ENCODE measurements around the gene DNTT. TPM values are rescaled to one million over a fixed set of nuclear protein-coding genes. Genes with fewer than 3 reads are reported as not detected.

The DNTT gene
- total and polyA plus RNA-seq, 7 donors, result 0.01 TPM; not detected in 6

DNA sequence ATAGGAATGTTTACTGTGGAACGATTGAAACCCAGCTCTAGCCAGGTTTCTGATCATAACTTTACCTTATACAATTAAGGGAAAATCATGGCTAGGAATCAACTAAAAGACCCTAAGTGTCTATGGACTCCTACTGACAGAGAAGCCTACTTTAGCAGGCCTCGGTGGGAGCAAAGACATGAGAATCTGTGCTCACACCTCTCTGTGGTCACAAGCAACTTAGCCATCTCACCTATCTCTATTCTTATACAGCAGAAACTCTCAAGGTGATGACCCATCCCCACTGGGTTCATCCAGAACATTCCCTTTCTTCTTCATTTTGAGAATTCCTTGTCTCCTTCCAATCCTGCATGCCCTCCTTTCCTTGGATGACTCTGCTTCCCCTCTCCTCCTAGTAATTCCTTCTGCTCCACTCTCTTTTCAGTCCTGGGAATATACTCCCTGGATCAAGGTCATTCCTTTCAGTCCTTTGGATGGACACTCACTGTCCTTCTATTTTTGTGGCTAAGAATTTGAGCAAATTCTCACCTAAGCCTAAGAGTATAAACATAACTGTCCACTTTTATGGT lies 35.8 kb upstream of the DNTT start:
- Histone ChIP-seq H3K4me3 (no peak overlapping the region), H3K4me1 (peaks cover 7% of the 10 kb centered on the region), H3K36me3 (ENCODE audit: insufficient read depth in 1 of 2, low read depth in 1 of 2) (no peaks in the 10 kb centered on the region), H3K27me3 (ENCODE audit: insufficient read depth in 3 of 3, low read length in 2 of 3) (no peaks in the 10 kb centered on the region), H3K27ac (no peak overlapping the region), H3K9me3 (no peaks in the 10 kb centered on the region)
- TF ChIP-seq, protein P1, sequence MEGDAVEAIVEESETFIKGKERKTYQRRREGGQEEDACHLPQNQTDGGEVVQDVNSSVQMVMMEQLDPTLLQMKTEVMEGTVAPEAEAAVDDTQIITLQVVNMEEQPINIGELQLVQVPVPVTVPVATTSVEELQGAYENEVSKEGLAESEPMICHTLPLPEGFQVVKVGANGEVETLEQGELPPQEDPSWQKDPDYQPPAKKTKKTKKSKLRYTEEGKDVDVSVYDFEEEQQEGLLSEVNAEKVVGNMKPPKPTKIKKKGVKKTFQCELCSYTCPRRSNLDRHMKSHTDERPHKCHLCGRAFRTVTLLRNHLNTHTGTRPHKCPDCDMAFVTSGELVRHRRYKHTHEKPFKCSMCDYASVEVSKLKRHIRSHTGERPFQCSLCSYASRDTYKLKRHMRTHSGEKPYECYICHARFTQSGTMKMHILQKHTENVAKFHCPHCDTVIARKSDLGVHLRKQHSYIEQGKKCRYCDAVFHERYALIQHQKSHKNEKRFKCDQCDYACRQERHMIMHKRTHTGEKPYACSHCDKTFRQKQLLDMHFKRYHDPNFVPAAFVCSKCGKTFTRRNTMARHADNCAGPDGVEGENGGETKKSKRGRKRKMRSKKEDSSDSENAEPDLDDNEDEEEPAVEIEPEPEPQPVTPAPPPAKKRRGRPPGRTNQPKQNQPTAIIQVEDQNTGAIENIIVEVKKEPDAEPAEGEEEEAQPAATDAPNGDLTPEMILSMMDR (IDR thresholded peaks at IDR 0.05), result no peak
- DNase-seq (no peak), ATAC-seq (no peak)
- intact Hi-C loops (cut with DNase I), result no loop called here
- 89 to 93% (median 91%) methylated on average over 2 of the region's 2 CpGs for WGBS, 3 donors

DNA sequence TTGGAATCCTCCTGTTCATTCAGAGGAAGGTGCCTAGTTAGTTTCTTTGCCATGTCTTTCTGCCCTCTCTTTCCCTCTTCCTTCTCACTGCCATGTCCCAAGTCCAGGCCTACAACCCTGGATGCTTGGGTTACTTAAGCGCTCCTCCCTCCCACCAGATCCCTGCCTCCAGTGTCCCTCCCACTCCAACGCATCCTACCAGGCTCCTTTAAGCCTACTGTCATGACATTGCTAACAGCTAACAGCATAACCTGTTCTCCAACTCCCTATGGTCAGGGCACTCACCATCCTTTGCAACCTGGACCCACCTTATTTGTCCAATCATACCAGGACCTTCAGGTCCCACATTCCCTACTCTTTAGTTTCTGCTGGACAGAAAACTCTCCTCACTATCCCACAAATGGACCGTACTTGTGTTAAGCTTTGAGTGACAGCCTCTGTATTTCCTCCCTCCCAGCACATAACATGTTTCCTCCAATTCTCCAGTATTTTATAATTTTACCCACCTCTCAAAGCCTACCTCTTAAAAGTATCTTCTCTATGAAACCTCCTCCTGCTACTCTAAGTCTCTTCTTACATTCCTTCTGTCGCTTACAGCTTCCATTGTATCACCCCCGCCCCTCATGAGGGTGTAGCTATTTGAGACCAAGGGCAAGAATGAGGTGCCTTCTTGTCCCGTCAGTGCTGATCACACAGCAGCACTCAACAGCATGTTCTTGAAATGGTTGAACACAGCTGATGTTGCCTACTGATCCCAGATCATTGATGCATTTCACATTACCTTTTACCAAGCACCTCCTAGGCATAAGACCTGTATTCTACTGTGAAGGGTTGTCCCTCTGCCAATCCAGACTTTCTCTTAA lies 34.6 kb upstream of the DNTT start:
- H3K4me1 ChIP-seq, result peaks cover 7% of the 10 kb centered on the region
- TF ChIP-seq, protein P1 (IDR thresholded peaks at IDR 0.05), result no peak
- no peaks in the 10 kb centered on the region for H3K9me3 ChIP-seq
- intact Hi-C loops (cut with DNase I), result no loop called here
- H3K27me3 ChIP-seq (ENCODE audit: insufficient read depth in 3 of 3, low read length in 2 of 3), result no peaks in the 10 kb centered on the region
- WGBS, 3 donors, result 82 to 92% (median 90%) methylated on average over 6 of the region's 6 CpGs
- no peaks in the 10 kb centered on the region for H3K36me3 ChIP-seq (ENCODE audit: insufficient read depth in 1 of 2, low read depth in 1 of 2)
- peak overlapping the region; percentile 41 for H3K4me3 ChIP-seq
- ATAC-seq (no peak), DNase-seq (no peak)
- H3K27ac ChIP-seq, result no peak overlapping the region

DNA sequence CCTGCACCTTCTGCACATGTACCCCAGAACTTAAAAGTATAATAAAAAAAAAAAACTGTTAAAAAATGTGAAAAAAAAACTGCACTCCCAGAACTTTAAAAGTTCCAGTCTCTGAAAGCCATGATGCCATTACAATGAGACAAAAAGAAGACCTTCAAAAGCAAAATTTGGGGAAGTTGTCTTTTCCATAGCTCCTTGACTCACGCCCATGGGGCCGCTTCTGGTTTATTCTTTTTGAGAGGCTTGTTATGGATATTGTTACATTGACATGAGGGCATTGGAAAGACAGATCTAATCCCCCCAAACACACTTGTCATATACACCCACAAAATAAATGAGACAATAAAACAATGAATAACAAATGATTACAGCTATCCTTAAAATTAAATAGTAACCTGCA lies 33.7 kb upstream of the DNTT start:
- intact Hi-C loops (cut with DNase I), result no loop called here
- Histone ChIP-seq H3K36me3 (ENCODE audit: insufficient read depth in 1 of 2, low read depth in 1 of 2) (no peaks in the 10 kb centered on the region), H3K4me3 (peak overlapping the region; percentile 41), H3K27ac (peak overlapping the region; percentile 60), H3K27me3 (ENCODE audit: insufficient read depth in 3 of 3, low read length in 2 of 3) (no peaks in the 10 kb centered on the region), H3K4me1 (peaks cover 7% of the 10 kb centered on the region), H3K9me3 (no peaks in the 10 kb centered on the region)
- DNase-seq (no peak), ATAC-seq (no peak)
- WGBS, 3 donors, result 94 to 96% (median 95%) methylated on average over 2 of the region's 2 CpGs
- TF ChIP-seq, protein P1 (IDR thresholded peaks at IDR 0.05), result no peak

DNA sequence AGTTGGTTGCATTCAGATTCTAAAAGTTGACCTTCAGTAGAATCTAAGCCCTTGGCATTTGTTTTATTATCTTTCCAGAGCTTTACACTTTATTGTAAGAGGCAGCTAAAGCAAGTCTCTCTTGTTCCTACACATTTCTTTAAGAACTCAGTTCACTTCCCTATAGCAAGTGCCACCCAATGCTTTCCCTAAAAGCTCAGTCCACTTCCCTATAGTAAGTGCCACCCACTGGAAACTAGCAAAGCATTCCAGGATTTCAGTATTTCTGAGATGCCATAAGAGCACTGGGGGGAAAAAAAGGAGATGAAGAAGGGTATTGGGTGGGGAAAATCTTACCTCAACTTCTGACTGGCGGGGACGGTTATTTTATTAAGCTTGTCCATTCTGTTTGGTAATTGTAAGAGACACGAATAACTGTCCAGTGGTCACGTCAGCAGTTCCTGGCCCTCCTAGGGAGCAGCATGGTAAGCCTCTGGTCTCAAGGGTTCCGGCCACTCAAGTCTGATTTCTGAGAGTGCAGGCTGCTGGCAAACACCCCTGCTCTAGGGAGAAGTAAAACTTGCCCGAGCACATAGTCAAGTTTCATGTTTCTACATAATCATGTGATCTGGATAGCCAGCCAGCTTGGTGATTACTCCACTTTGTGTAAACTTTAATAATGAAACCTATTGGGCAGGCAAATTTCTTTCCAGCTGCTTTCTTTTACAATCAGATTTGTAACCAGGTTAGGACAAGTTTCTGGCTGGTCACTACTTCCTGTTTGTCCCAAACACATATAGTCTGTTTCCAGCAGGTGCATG lies 33.0 kb upstream of the DNTT start, which contains the start of gene BLNK:
Gene BLNK (minus strand): TSS at position 554 of the 800 bp plus-strand sequence. CDS start 171 bp downstream, at position 383.
- 16 to 34% (median 19%) methylated on average over 6 of the region's 6 CpGs for WGBS, 3 donors
- DNase-seq (peak; percentile 61 to 82), ATAC-seq (peak; percentile 86 to 95 (median 88))
- TF ChIP-seq, protein P1 (IDR thresholded peaks at IDR 0.05), result no peak
- H3K36me3 ChIP-seq (ENCODE audit: insufficient read depth in 1 of 2, low read depth in 1 of 2), result no peaks in the 10 kb centered on the region
- peak within 1 kb of the TSS; percentile 41 for H3K4me3 ChIP-seq
- peak within 1 kb of the TSS; percentile 60 for H3K27ac ChIP-seq
- no peaks in the 10 kb centered on the region for H3K9me3 ChIP-seq
- intact Hi-C loops (cut with DNase I), result no loop called here
- no peaks in the 10 kb centered on the region for H3K27me3 ChIP-seq (ENCODE audit: insufficient read depth in 3 of 3, low read length in 2 of 3)
- H3K4me1 ChIP-seq, result peaks cover 7% of the 10 kb centered on the region

All from psoas muscle (tissue), 8 donors.